Testis (tissue), 2 donors: ENCODE results near the gene TSHZ3.

ENCODE experiments used
- CTCF ChIP-seq, 3 experiments: fragments of 450-650 bp in 2 of 3; fragments of 200-600 bp in 1 of 3; sonication (generic) in 1 of 3; IDR thresholded peaks; one replicate each; pipeline ENCODE4 v1.5.1; 2016 to 2019; ENCODE audit warnings: antibody characterized with exemption in 3 of 3, mild to moderate bottlenecking in 2 of 3, moderate library complexity in 1 of 3
- POLR2A ChIP-seq: fragments of 450-650 bp; IDR thresholded peaks from one replicate; pipeline ENCODE4 v1.6.1; 2017; ENCODE audit warnings: antibody characterized with exemption, mild to moderate bottlenecking, moderate library complexity

- TF ChIP-seq POLR2A (no peak), CTCF (IDR thresholded peaks at IDR 0.05) (no peak)
Observed at GRCh38 chr19:31347354-31347753, 1.9 kb downstream of the TSHZ3 start.
